Skeletal muscle satellite cell (primary cell): ENCODE measurements around the gene SLC25A19. TPM values are rescaled to one million over a fixed set of nuclear protein-coding genes. Genes with fewer than 3 reads are reported as not detected.

Experiments used
- H3K27me3 ChIP-seq: 2 replicates; pipeline ENCODE4 v1.7.0; 2013; ENCODE audit warnings: low read length; ENCODE audit not compliant: control insufficient read depth, insufficient read depth
- H3K36me3 ChIP-seq: 2 replicates; pipeline ENCODE4 v1.7.0; 2013; ENCODE audit warnings: mild to moderate bottlenecking, control low read depth, low read length; ENCODE audit not compliant: insufficient read depth
- H3K4me1 ChIP-seq: 2 replicates; pipeline ENCODE4 v1.7.0; 2013; ENCODE audit warnings: low read length; ENCODE audit not compliant: control insufficient read depth, insufficient read depth
- H3K4me2 ChIP-seq: 2 replicates; pipeline ENCODE4 v1.7.0; 2013; ENCODE audit warnings: mild to moderate bottlenecking, low read length
- H3K4me3 ChIP-seq: 2 replicates; pipeline ENCODE4 v1.7.0; 2013; ENCODE audit warnings: low read length
- H3K9ac ChIP-seq: 2 replicates; pipeline ENCODE4 v1.7.0; 2013; ENCODE audit warnings: mild to moderate bottlenecking, low read depth, low read length, moderate library complexity
- H3K9me3 ChIP-seq: replicated peaks from 2 replicates; pipeline ENCODE4 v1.7.0; 2013; ENCODE audit warnings: mild to moderate bottlenecking, control low read depth, low read length
- total RNA-seq: library from RNA; depleted of rRNA; stranded (reverse); fragments of >200 nt; gene quantifications from 2 replicates; pipeline ENCODE4 v1.2.3, GENCODE V29; 2012; rRNA removed

The SLC25A19 gene
- 11.8 and 13.2 TPM in 2 replicates for total RNA-seq

DNA sequence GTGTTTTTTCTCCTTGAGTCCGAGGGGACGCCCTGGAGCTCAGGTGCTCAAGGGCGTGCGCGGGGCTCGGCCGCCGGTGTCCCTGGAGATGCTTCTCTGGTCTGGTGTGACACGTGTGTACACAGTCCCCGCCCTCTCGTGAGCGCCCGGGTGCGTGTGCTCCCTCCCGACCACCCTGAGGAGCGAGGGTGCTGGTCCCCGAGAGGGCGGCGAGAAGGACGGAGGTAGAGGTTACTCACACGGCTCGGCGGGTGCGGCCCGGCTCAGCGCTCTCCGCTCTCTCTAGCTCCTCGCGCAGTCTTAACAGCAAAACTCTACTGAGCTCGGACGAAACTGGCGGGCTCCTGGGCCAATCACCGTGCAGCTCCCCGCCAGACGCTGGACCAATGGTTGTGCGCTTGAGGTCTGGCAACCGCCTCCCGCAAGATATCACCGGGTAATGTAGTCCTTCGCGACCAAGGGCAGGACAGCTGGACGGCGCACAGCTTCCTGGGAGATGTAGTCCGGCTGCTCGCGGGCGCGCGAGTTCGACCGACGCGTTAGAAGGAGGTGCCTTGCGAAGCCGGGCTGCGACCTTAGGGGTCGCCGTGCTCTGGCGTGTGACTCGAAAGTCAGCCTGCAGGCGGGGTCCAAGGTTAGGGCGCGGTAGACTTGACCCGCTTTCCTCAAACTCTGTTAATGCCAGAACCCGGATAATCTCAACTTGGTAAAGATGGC is at the start of gene SLC25A19:
Gene SLC25A19, minus strand, starts transcription at position 319 of the 717 bp plus-strand sequence. CDS start 2,669 bp downstream, outside the sequence.
- H3K27me3 ChIP-seq: no peaks in the 10 kb centered on the region
- H3K36me3 ChIP-seq: peaks cover 4% of the 10 kb centered on the region
- H3K4me1 ChIP-seq: peaks cover 6% of the 10 kb centered on the region
- peak within 1 kb of the TSS; percentile 92 for H3K9ac ChIP-seq
- H3K4me2 ChIP-seq: peak within 1 kb of the TSS; percentile 92
- peak within 1 kb of the TSS; percentile 82 for H3K4me3 ChIP-seq
- no peaks in the 10 kb centered on the region for H3K9me3 ChIP-seq

DNA sequence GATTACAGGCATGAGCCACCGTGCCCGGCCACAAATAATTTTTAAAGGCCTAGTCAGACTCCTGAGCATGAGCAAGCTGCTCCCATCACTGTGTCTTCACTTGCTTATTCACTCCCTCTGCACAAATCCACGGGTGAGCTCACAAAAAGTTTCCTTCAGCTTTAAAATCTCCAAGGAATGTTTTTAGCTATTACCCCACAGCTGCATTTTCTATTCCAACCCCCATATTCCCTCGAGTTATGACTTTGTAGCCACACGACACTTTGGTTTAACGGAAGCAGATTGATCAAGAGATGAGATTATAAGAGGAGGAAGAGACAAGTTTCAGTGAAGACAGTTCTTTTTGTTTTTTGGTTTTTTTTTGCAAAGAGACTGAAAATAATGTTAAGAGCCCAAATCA is 49.1 kb upstream of the SLC25A19 start:
- no peaks in the 10 kb centered on the region for H3K36me3 ChIP-seq
- H3K4me3 ChIP-seq: no peak overlapping the region
- H3K9me3 ChIP-seq: no peaks in the 10 kb centered on the region
- no peaks in the 10 kb centered on the region for H3K4me1 ChIP-seq
- H3K9ac ChIP-seq: no peak overlapping the region
- H3K4me2 ChIP-seq: no peak overlapping the region
- no peaks in the 10 kb centered on the region for H3K27me3 ChIP-seq

DNA sequence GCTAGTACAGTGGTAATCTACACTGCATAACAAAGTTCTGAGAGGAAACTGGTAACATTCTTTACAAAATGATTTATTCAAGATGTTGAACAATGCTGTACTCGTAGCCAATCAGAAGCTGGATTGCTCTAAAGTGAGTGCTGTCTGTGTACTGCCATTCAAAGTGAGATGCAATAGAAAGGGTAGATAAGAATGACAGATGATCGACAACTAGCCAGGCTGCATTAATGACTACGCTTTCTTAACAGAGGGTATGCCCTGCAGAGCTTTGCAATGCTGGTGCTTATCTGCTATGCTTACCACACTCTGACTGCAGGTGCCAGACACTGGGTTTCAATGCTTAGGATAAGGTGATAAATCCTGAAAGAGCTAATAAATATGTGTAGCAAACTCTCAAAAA is 46.1 kb upstream of the SLC25A19 start:
- Histone ChIP-seq H3K9me3 (no peaks in the 10 kb centered on the region), H3K27me3 (no peaks in the 10 kb centered on the region), H3K4me3 (no peak overlapping the region), H3K4me2 (no peak overlapping the region), H3K9ac (no peak overlapping the region), H3K4me1 (no peaks in the 10 kb centered on the region), H3K36me3 (peaks cover 13% of the 10 kb centered on the region)

DNA sequence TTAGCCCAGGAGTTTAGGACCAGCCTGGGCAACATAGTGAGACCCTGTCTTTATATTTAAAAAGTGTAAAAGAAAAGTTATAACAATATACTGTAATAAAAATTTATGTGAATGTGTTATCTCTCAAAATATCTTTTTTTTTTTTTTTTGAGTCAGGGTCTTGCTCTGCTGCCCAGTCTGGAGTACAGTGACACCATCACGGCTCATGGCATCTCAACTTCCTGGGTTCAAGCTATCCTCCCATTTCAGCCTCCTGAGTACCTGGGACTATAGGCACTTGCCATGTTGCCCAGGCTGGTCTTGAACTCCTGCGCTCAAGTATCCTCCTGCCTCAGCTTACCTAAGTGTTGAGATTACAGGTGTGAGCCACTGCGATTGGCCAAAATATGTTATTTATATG is 45.5 kb upstream of the SLC25A19 start:
- Histone ChIP-seq H3K4me2 (no peak overlapping the region), H3K4me3 (no peak overlapping the region), H3K27me3 (no peaks in the 10 kb centered on the region), H3K4me1 (no peaks in the 10 kb centered on the region), H3K9ac (no peak overlapping the region), H3K9me3 (no peaks in the 10 kb centered on the region), H3K36me3 (peaks cover 13% of the 10 kb centered on the region)

DNA sequence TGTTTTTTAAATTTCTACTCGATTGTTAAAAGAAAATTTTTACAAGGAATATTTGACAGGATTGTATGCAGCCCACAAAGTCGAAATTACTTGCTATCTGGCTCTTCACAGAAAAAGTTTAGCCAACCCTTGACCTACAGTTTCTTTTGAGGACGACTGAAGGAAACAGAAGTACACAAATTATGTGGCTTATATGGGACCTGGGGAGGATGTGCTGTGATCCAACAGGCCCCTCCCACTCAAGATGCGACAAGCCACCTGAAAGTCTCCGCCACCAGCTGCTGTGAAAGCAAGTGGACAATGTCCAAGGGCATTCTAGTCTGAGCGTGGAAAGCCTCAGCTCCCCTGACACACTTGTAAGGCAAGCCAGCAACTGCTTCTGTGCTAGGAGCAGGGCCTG is 42.4 kb upstream of the SLC25A19 start:
- no peak overlapping the region for H3K4me2 ChIP-seq
- no peak overlapping the region for H3K9ac ChIP-seq
- no peaks in the 10 kb centered on the region for H3K9me3 ChIP-seq
- H3K36me3 ChIP-seq: peaks cover 13% of the 10 kb centered on the region
- H3K4me1 ChIP-seq: no peaks in the 10 kb centered on the region
- no peak overlapping the region for H3K4me3 ChIP-seq
- H3K27me3 ChIP-seq: no peaks in the 10 kb centered on the region

DNA sequence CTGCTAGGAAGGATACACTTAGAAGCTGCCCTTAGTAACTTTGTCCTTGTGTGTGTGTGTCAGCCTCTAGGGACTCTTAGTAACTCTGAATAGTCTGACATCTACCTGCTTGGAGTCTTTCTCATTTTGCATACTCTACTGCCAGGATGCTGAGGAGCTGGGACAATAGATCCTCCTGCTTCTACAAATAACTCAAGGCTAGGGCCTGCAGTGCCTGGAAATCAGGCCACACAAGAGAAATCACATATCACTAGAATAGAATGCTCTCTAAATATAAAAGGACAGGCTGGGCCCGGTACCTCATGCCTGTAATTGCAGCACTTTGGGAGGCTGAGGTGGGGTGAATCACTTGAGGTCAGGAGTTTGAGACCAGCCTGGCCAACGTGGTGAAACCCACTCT is 38.5 kb upstream of the SLC25A19 start:
- Histone ChIP-seq H3K27me3 (no peaks in the 10 kb centered on the region), H3K9me3 (no peaks in the 10 kb centered on the region), H3K9ac (no peak overlapping the region), H3K36me3 (peaks cover 19% of the 10 kb centered on the region), H3K4me2 (no peak overlapping the region), H3K4me3 (no peak overlapping the region), H3K4me1 (no peaks in the 10 kb centered on the region)

DNA sequence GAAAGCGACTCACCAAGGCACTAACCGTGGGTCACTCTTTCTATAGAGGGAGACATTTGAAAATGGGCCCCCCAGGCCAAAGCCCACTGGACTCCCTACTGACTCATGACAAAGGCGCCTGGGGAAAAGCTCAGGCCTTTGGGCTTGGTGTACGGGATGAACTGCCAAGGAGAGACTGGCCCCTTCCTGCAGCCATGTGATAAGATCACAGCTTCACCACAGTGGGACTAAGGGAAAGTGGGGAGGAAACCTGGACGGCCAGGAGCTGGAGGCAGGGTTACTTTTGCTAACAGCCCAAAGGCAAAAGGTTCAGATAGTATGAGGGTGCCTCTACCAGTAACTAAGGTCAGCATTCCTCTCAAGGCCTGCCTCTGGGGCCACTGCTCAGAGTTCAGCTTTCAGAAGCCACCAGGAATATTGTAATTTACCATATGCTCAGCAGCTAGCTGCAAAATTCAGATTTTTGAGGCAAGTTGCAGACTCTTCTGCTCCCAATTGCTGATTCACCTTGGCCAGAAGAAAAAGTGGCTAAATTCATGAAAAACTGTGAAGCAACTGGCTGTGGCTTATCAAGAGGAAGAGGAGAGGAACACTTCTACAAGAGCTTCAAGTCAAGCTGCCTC is 37.1 kb upstream of the SLC25A19 start:
- no peak overlapping the region for H3K4me2 ChIP-seq
- H3K9ac ChIP-seq: no peak overlapping the region

DNA sequence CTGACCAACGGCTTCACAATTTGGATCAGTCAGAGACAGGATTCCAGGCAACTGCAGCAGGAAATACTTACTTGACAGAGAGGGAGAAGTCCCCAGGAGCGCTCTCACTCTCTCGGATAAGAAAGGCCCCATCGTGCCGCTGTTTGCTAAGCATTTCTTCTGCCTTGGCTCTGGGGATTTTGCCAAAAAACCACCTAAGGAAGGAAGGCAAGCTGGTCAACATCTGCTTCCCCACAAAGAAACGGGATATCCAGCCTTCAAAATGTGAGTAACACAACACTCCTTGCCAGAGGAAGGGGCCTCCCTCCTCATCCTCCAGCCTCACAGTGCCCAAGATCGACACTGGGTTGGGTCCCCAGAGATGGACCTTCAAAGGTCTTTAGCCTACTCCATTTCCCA is 36.6 kb upstream of the SLC25A19 start:
- Histone ChIP-seq H3K27me3 (no peaks in the 10 kb centered on the region), H3K4me1 (no peaks in the 10 kb centered on the region), H3K4me2 (no peak overlapping the region), H3K9me3 (no peaks in the 10 kb centered on the region), H3K36me3 (peaks cover 18% of the 10 kb centered on the region), H3K4me3 (no peak overlapping the region), H3K9ac (no peak overlapping the region)

More for the DNA sequence above, 37.1 kb upstream of the SLC25A19 start:
- Histone ChIP-seq H3K4me3 (no peak overlapping the region), H3K36me3 (peaks cover 17% of the 10 kb centered on the region), H3K9me3 (no peaks in the 10 kb centered on the region), H3K4me1 (no peaks in the 10 kb centered on the region), H3K27me3 (no peaks in the 10 kb centered on the region)

DNA sequence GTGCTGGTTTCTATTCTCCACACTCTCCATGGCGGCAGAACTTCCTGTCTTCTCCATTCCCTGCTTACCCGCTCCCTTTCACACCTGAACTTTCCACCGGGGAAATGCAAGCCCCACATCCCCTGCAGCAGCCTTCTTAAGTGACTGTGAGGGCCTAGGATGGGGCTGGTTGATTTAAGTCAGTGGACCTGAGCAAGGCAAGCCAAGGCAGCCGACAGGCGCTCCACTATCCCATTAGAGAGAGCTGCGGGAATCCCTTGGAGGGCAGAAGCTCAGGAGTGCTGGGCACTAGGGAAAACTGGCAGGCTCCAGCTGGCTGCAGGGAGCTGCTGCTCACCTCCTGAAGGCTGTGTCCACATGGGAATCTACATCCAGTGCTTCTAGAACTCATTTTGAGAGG is 36.1 kb upstream of the SLC25A19 start:
- H3K9me3 ChIP-seq: no peaks in the 10 kb centered on the region
- H3K36me3 ChIP-seq: peaks cover 15% of the 10 kb centered on the region
- no peaks in the 10 kb centered on the region for H3K4me1 ChIP-seq
- H3K27me3 ChIP-seq: no peaks in the 10 kb centered on the region
- H3K4me2 ChIP-seq: no peak overlapping the region
- no peak overlapping the region for H3K9ac ChIP-seq
- no peak overlapping the region for H3K4me3 ChIP-seq

DNA sequence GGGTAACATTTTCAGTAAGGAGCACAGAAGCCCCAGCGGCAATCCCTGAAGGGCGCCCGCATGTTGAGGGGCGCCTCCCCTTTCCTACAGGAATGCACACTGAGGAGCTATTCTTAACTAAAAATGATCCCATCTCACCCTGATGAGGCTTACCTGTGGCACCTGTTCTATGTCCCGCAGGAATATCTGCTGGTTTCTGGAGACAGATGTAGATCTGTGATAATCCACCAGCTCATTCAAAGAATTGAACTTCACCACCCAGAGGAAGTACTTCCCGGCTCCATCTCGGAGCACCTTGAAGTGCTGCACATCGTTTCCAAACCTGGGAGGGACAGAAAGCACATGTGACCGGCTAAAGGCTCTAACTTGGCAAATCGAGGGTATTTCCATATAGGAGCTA is 32.3 kb upstream of the SLC25A19 start:
- Histone ChIP-seq H3K27me3 (no peaks in the 10 kb centered on the region), H3K4me1 (no peaks in the 10 kb centered on the region), H3K9me3 (no peaks in the 10 kb centered on the region), H3K9ac (no peak overlapping the region), H3K36me3 (peaks cover 28% of the 10 kb centered on the region), H3K4me2 (no peak overlapping the region), H3K4me3 (no peak overlapping the region)

DNA sequence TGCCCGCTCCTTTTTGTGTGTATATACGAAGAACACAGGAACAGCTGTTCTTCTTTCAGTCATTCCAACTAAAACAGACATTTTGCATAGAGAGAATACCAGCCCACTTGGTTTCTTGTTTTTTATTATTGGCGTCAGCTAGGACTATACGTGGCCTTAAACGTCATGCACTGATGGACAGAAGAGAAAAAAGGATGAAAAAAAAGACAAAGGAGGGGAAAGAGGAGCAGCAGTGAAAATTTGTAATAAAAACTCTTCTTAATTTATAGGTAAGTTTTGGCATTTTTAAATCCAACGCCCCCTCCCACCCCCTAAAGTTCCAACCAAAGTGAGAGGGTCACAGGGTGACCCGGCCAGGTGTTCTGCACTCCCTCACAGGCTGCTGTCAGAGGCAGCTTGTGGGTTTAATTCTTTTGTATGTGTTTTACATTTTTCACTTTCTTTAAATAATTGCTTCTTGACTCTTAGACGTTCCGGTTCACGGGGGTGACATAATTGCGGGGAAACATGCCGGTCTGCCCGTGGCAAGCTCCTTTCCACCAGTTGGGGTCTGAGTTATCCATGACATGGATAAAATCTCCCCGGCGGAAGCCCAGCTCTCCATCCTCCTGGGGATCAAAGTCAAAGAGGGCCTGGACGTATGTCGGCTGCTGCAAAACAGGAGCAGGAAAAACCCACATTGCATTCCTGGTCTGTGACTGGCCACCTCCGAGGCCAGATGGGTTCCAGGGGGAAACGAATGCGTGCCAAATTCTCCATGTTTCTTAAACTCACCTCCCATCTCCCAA is 30.9 kb upstream of the SLC25A19 start:
- Histone ChIP-seq H3K4me3 (no peak overlapping the region), H3K27me3 (no peaks in the 10 kb centered on the region), H3K4me1 (peaks cover 5% of the 10 kb centered on the region), H3K9me3 (no peaks in the 10 kb centered on the region), H3K36me3 (peaks cover 22% of the 10 kb centered on the region), H3K9ac (no peak overlapping the region), H3K4me2 (no peak overlapping the region)
